HepG2 (cell line): Measurements from ENCODE around the gene TEX22. TPM values are rescaled to one million over a fixed set of nuclear protein-coding genes. Genes with fewer than 3 reads are reported as not detected.

Experiments
- HMG20B ChIP-seq: conservative IDR thresholded peaks from 2 replicates; pipeline ENCODE4 v1.6.1; 2016; ENCODE audit warnings: missing genetic modification reagents, missing compliant biosample characterization
- JUND ChIP-seq: sonication (generic); formaldehyde crosslinking; IDR thresholded peaks from 2 replicates; pipeline ENCODE4 v1.8.0; 2022; ENCODE audit warnings: mild to moderate bottlenecking, missing genetic modification reagents
- KMT2B ChIP-seq: IDR thresholded peaks from 2 replicates; pipeline ENCODE4 v1.6.1; 2016; ENCODE audit warnings: missing genetic modification reagents, missing compliant biosample characterization
- PATZ1 ChIP-seq: sonication (generic); formaldehyde crosslinking; IDR thresholded peaks from 2 replicates; pipeline ENCODE4 v1.4.0; 2020; ENCODE audit warnings: missing genetic modification reagents
- ZKSCAN8 ChIP-seq: IDR thresholded peaks from 2 replicates; pipeline ENCODE4 v1.6.1; 2016; ENCODE audit warnings: borderline replicate concordance, missing genetic modification reagents, missing compliant biosample characterization
- ZNF160 ChIP-seq: sonication (generic); formaldehyde crosslinking; IDR thresholded peaks from 2 replicates; pipeline ENCODE4 v1.8.0; 2022; ENCODE audit warnings: mild to moderate bottlenecking, inconsistent platforms, missing genetic modification reagents
- ZNF3 ChIP-seq: IDR thresholded peaks from 2 replicates; pipeline ENCODE4 v1.7.0; 2017; ENCODE audit warnings: inconsistent platforms
- ZNF567 ChIP-seq: sonication (generic); formaldehyde crosslinking; IDR thresholded peaks from 2 replicates; pipeline ENCODE4 v1.8.1; 2023; ENCODE audit warnings: mild to moderate bottlenecking, missing genetic modification reagents, borderline replicate concordance
- ZNF7 ChIP-seq: IDR thresholded peaks from 2 replicates; pipeline ENCODE4 v1.6.1; 2016; ENCODE audit warnings: missing biosample characterization, missing genetic modification reagents
- ZNF766 ChIP-seq: sonication (generic); formaldehyde crosslinking; IDR thresholded peaks from 2 replicates; pipeline ENCODE4 v1.5.0; 2020; ENCODE audit warnings: missing genetic modification reagents, borderline replicate concordance
- polyA plus RNA-seq, 8 experiments: library from polyadenylated mRNA; depleted of rRNA in 3 of 8; stranded (reverse) in 7 of 8; unstranded in 1 of 8; fragments of >200 nt; fragmentation: Illumina TruSeq in 4 of 8; extraction: Trizol in 4 of 8; gene quantifications; 2 replicates each; pipeline versions ENCODE4 v1.2.1 to v1.2.3, GENCODE V29; 2011 to 2016; ENCODE audit warnings: low read depth in 4 of 8, missing spikeins in 1 of 8, mixed read lengths in 1 of 8; ENCODE audit not compliant: insufficient read depth in 1 of 8
- total RNA-seq, 5 experiments: library from RNA; depleted of rRNA; stranded (reverse); fragments of >200 nt; fragmentation: Illumina TruSeq; extraction: Trizol; gene quantifications; 2 replicates each; pipeline ENCODE4 v1.2.3, GENCODE V29; 2016; ENCODE audit warnings: low read depth in 1 of 5
- TF ChIP-seq, protein P1 (sequence below): IDR thresholded peaks from 2 replicates; pipeline ENCODE4 v1.6.1; 2018; ENCODE audit warnings: missing genetic modification reagents
- TF ChIP-seq, protein P2 (sequence below): sonication (generic); formaldehyde crosslinking; IDR thresholded peaks from 2 replicates; pipeline ENCODE4 v1.4.0; 2020; ENCODE audit warnings: missing genetic modification reagents, borderline replicate concordance
- TF ChIP-seq, protein P3 (sequence below): IDR thresholded peaks from 2 replicates; pipeline ENCODE4 v1.6.1; 2016; ENCODE audit warnings: mild to moderate bottlenecking
- TF ChIP-seq, protein P4 (sequence below): sonication (generic); formaldehyde crosslinking; IDR thresholded peaks from 2 replicates; pipeline ENCODE4 v1.8.1; 2022; ENCODE audit warnings: mild to moderate bottlenecking, missing genetic modification reagents
- TF ChIP-seq, protein P5 (sequence below): sonication (generic); formaldehyde crosslinking; IDR thresholded peaks from 2 replicates; pipeline ENCODE4 v1.4.0; 2020; ENCODE audit warnings: missing genetic modification reagents

The TEX22 gene
- total and polyA plus RNA-seq, 2 of the 13 experiments (the other 11 are each of a cell fraction or from before 2014, with no cell fraction given), result 0.07 to 0.27 TPM

DNA sequence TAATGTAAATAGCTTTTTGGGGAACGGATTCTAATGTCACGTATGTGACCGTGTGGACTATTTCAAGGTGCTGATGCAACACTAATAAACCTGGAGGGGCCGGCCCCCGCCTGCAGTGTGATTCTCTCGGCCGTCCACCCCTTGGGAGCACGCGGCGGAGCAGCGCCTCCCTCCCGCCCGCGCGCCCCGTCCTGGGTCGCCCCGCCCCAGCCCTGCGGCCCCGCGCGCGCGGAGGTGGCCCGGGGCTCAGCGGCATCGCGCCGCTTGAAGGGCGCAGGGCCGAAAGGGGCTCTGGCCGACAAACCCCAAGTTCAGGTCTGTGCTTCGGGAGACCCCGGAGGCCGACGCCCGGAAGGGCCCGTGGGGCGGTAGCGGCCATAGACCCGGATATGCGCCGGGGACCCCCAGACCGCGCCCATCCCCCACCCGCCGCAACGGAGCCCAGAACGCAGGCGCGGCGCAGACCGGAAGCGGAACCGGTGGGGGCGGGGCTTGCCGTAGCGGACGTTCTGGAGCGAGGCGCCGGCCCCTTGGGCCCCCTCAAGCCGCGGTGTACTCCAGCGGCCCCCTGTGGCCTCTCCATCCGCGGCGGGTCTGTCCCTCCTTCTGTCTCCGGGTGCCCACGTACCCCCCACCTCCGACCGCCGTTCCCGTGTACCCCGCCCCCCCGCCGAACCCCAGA lies at the start of gene TEX22 (continued):
- TF ChIP-seq, protein P1, sequence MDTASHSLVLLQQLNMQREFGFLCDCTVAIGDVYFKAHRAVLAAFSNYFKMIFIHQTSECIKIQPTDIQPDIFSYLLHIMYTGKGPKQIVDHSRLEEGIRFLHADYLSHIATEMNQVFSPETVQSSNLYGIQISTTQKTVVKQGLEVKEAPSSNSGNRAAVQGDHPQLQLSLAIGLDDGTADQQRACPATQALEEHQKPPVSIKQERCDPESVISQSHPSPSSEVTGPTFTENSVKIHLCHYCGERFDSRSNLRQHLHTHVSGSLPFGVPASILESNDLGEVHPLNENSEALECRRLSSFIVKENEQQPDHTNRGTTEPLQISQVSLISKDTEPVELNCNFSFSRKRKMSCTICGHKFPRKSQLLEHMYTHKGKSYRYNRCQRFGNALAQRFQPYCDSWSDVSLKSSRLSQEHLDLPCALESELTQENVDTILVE (CRISPR knock-in tag), result peak; percentile 71
- TF ChIP-seq, protein P2, sequence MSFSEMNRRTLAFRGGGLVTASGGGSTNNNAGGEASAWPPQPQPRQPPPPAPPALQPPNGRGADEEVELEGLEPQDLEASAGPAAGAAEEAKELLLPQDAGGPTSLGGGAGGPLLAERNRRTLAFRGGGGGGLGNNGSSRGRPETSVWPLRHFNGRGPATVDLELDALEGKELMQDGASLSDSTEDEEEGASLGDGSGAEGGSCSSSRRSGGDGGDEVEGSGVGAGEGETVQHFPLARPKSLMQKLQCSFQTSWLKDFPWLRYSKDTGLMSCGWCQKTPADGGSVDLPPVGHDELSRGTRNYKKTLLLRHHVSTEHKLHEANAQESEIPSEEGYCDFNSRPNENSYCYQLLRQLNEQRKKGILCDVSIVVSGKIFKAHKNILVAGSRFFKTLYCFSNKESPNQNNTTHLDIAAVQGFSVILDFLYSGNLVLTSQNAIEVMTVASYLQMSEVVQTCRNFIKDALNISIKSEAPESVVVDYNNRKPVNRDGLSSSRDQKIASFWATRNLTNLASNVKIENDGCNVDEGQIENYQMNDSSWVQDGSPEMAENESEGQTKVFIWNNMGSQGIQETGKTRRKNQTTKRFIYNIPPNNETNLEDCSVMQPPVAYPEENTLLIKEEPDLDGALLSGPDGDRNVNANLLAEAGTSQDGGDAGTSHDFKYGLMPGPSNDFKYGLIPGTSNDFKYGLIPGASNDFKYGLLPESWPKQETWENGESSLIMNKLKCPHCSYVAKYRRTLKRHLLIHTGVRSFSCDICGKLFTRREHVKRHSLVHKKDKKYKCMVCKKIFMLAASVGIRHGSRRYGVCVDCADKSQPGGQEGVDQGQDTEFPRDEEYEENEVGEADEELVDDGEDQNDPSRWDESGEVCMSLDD, result peak; percentile 46; the same call in 1 of the 2 replicates
- TF ChIP-seq, protein P3, sequence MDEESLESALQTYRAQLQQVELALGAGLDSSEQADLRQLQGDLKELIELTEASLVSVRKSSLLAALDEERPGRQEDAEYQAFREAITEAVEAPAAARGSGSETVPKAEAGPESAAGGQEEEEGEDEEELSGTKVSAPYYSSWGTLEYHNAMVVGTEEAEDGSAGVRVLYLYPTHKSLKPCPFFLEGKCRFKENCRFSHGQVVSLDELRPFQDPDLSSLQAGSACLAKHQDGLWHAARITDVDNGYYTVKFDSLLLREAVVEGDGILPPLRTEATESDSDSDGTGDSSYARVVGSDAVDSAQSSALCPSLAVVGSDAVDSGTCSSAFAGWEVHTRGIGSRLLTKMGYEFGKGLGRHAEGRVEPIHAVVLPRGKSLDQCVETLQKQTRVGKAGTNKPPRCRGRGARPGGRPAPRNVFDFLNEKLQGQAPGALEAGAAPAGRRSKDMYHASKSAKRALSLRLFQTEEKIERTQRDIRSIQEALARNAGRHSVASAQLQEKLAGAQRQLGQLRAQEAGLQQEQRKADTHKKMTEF (CRISPR knock-in tag), result peak; percentile 81; the same call in 1 of the 2 replicates
- TF ChIP-seq KMT2B (peak; percentile 59; the same call in 1 of the 2 replicates), JUND (CRISPR knock-in tag) (no peak), ZNF567 (CRISPR knock-in tag) (no peak), PATZ1 (CRISPR knock-in tag) (peak; percentile 87), ZNF766 (CRISPR knock-in tag) (no peak), ZNF7 (CRISPR knock-in tag) (no peak), HMG20B (CRISPR knock-in tag) (0 out of 2 replicates have a peak, but pooled peaks have one; percentile 31), ZNF3 (CRISPR knock-in tag) (no peak), ZNF160 (0 out of 2 replicates have a peak, but pooled peaks have one; percentile 14), ZKSCAN8 (CRISPR knock-in tag) (no peak)
- TF ChIP-seq, protein P4, sequence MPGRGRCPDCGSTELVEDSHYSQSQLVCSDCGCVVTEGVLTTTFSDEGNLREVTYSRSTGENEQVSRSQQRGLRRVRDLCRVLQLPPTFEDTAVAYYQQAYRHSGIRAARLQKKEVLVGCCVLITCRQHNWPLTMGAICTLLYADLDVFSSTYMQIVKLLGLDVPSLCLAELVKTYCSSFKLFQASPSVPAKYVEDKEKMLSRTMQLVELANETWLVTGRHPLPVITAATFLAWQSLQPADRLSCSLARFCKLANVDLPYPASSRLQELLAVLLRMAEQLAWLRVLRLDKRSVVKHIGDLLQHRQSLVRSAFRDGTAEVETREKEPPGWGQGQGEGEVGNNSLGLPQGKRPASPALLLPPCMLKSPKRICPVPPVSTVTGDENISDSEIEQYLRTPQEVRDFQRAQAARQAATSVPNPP (CRISPR knock-in tag), result peak; percentile 90
- TF ChIP-seq, protein P5, sequence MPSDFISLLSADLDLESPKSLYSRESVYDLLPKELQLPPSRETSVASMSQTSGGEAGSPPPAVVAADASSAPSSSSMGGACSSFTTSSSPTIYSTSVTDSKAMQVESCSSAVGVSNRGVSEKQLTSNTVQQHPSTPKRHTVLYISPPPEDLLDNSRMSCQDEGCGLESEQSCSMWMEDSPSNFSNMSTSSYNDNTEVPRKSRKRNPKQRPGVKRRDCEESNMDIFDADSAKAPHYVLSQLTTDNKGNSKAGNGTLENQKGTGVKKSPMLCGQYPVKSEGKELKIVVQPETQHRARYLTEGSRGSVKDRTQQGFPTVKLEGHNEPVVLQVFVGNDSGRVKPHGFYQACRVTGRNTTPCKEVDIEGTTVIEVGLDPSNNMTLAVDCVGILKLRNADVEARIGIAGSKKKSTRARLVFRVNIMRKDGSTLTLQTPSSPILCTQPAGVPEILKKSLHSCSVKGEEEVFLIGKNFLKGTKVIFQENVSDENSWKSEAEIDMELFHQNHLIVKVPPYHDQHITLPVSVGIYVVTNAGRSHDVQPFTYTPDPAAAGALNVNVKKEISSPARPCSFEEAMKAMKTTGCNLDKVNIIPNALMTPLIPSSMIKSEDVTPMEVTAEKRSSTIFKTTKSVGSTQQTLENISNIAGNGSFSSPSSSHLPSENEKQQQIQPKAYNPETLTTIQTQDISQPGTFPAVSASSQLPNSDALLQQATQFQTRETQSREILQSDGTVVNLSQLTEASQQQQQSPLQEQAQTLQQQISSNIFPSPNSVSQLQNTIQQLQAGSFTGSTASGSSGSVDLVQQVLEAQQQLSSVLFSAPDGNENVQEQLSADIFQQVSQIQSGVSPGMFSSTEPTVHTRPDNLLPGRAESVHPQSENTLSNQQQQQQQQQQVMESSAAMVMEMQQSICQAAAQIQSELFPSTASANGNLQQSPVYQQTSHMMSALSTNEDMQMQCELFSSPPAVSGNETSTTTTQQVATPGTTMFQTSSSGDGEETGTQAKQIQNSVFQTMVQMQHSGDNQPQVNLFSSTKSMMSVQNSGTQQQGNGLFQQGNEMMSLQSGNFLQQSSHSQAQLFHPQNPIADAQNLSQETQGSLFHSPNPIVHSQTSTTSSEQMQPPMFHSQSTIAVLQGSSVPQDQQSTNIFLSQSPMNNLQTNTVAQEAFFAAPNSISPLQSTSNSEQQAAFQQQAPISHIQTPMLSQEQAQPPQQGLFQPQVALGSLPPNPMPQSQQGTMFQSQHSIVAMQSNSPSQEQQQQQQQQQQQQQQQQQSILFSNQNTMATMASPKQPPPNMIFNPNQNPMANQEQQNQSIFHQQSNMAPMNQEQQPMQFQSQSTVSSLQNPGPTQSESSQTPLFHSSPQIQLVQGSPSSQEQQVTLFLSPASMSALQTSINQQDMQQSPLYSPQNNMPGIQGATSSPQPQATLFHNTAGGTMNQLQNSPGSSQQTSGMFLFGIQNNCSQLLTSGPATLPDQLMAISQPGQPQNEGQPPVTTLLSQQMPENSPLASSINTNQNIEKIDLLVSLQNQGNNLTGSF (CRISPR knock-in tag), result peak; percentile 7; the same call in 1 of the 2 replicates
